ENCODE data around the gene TTC7B. TPM values are rescaled to one million over a fixed set of nuclear protein-coding genes. Genes with fewer than 3 reads are reported as not detected.

TTC7B gene
- total RNA-seq, 4 donors from 2014 or later = 31.0 to 49.7 (median 45.1) TPM

DNA sequence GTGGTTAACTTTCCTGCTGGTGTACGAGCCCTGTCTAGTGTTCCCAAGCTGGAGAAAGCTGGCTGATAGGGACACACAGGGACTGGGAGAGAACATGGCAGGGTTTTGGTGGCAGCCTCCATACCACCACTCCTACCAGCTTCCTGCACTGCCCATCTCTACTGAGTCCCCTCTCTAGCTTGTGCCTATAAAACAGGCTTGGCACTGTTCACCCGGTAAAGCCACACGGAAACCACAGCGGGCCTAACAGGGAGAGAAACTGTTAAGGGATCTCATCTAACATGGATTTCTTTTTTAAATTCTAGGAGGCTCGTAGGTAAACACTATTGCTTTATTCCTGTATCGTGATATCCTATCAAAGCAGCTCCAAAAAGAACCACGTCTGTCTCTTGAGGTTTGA is 204.7 kb downstream of the TTC7B start:
- TF ChIP-seq, protein P1, sequence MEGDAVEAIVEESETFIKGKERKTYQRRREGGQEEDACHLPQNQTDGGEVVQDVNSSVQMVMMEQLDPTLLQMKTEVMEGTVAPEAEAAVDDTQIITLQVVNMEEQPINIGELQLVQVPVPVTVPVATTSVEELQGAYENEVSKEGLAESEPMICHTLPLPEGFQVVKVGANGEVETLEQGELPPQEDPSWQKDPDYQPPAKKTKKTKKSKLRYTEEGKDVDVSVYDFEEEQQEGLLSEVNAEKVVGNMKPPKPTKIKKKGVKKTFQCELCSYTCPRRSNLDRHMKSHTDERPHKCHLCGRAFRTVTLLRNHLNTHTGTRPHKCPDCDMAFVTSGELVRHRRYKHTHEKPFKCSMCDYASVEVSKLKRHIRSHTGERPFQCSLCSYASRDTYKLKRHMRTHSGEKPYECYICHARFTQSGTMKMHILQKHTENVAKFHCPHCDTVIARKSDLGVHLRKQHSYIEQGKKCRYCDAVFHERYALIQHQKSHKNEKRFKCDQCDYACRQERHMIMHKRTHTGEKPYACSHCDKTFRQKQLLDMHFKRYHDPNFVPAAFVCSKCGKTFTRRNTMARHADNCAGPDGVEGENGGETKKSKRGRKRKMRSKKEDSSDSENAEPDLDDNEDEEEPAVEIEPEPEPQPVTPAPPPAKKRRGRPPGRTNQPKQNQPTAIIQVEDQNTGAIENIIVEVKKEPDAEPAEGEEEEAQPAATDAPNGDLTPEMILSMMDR (IDR thresholded peaks at IDR 0.05; ENCODE audit: low read depth) = no peak

GRCh38 chr14:90610346-90611040 is 205.7 kb downstream of the TTC7B start:
- TF ChIP-seq, protein P1 (IDR thresholded peaks at IDR 0.05; ENCODE audit: low read depth) = no peak

- TF ChIP-seq, protein P1 (IDR thresholded peaks at IDR 0.05; ENCODE audit: low read depth) = no peak
Observed at GRCh38 chr14:90609376-90609775, 206.9 kb downstream of the TTC7B start.

GRCh38 chr14:90608929-90609341 is 207.3 kb downstream of the TTC7B start:
- TF ChIP-seq, protein P1 (IDR thresholded peaks at IDR 0.05; ENCODE audit: low read depth) = no peak

GRCh38 chr14:90608281-90608680 is 207.9 kb downstream of the TTC7B start:
- TF ChIP-seq, protein P1 (IDR thresholded peaks at IDR 0.05; ENCODE audit: low read depth) = no peak

DNA sequence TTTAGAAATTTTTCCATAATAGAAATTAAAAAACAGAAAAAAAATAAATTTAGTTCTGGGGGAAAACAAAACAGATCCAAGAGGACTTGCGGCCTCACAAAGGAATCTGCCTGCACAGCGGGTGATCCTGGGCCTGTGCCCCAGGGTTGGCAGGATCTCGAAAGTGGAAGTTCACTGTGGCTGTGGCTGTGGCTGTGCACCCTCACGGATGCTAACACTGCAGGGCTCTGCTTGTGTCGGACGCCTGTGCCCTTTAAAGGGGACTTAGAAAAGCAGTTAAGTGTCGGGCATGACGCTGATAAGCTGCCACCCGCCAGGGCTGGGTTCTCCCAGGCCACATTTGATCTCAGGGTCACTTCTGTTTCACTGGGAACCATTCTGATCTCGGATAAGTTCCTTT is 209.1 kb downstream of the TTC7B start:
- TF ChIP-seq, protein P1 (IDR thresholded peaks at IDR 0.05; ENCODE audit: low read depth) = no peak

GRCh38 chr14:90606434-90606833 is 209.8 kb downstream of the TTC7B start:
- TF ChIP-seq, protein P1 (IDR thresholded peaks at IDR 0.05; ENCODE audit: low read depth) = no peak

All from subcutaneous adipose tissue (tissue), 4 donors.